GM12878 (cell line): ENCODE results near the gene CCL23. TPM values are rescaled to one million over a fixed set of nuclear protein-coding genes. Genes with fewer than 3 reads are reported as not detected.
A peak's percentile ranks its signal among the peaks of the same experiment; 100 is the strongest.

Source experiments
- CREB1 ChIP-seq: IDR thresholded peaks from 2 replicates; pipeline ENCODE4 v1.6.1; 2012; ENCODE audit warnings: low read depth, mild to moderate bottlenecking, inconsistent platforms
- ESRRA ChIP-seq: IDR thresholded peaks from 2 replicates; pipeline ENCODE4 v1.6.1; 2012; ENCODE audit warnings: mild to moderate bottlenecking, low read length, improper control_type of control experiment
- HDGF ChIP-seq: fragments of 450-650 bp; IDR thresholded peaks from 2 replicates; pipeline ENCODE4 v1.6.1; 2016; ENCODE audit warnings: antibody characterized with exemption
- IKZF1 ChIP-seq: fragments of 450-650 bp; conservative IDR thresholded peaks from 2 replicates; pipeline ENCODE4 v1.6.1; 2017; ENCODE audit warnings: antibody characterized with exemption, mild to moderate bottlenecking
- IKZF2 ChIP-seq, 2 experiments: fragments of 450-650 bp; IDR thresholded peaks; 2 replicates each; pipeline ENCODE4 v1.6.1; 2017; ENCODE audit warnings: mild to moderate bottlenecking in 2 of 2, moderate library complexity in 2 of 2
- MTA2 ChIP-seq: fragments of 450-650 bp; IDR thresholded peaks from 2 replicates; pipeline ENCODE4 v1.6.1; 2016; ENCODE audit warnings: low read depth, mild to moderate bottlenecking, moderate library complexity
- POU2F2 ChIP-seq: IDR thresholded peaks from 3 replicates; pipeline ENCODE4 v1.6.1; 2011; ENCODE audit warnings: low read depth, mild to moderate bottlenecking, low read length, borderline replicate concordance
- RUNX3 ChIP-seq: IDR thresholded peaks from 2 replicates; pipeline ENCODE4 v1.6.1; 2012; ENCODE audit warnings: low read length, inconsistent platforms
- SIX5 ChIP-seq: IDR thresholded peaks from 2 replicates; pipeline ENCODE4 v1.6.1; 2011; ENCODE audit warnings: mild to moderate bottlenecking, low read depth, low read length, moderate library complexity; ENCODE audit not compliant: severe bottlenecking
- SMC3 ChIP-seq: IDR thresholded peaks from 2 replicates; pipeline ENCODE4 v1.6.1; 2011; ENCODE audit warnings: low read length, improper control_type of control experiment, borderline replicate concordance
- SREBF2 ChIP-seq: IDR thresholded peaks from 2 replicates; pipeline ENCODE4 v1.6.1; 2012; ENCODE audit warnings: mild to moderate bottlenecking, low read length
- SUPT20H ChIP-seq: IDR thresholded peaks from 2 replicates; pipeline ENCODE4 v1.6.1; 2011; ENCODE audit warnings: low read depth, mild to moderate bottlenecking, low read length, moderate library complexity, borderline replicate concordance; ENCODE audit not compliant: control insufficient read depth
- SUZ12 ChIP-seq: fragments of 200-600 bp; sonication (generic); IDR thresholded peaks from one replicate; pipeline ENCODE4 v1.6.1; 2018; ENCODE audit warnings: antibody characterized with exemption, mild to moderate bottlenecking; ENCODE audit not compliant: unreplicated experiment
- YY1 ChIP-seq: IDR thresholded peaks from 2 replicates; pipeline ENCODE4 v1.6.1; 2011; ENCODE audit warnings: low read depth, mild to moderate bottlenecking, low read length
- polyA plus RNA-seq, 11 experiments: library from polyadenylated mRNA; depleted of rRNA in 4 of 11; unstranded in 6 of 11; stranded (reverse) in 5 of 11; fragments of >200 nt; fragmentation: Nextera tagmentation in 4 of 11; fragmentation: Illumina TruSeq in 1 of 11; extraction: Ambion mirVana in 4 of 11; extraction: Trizol in 1 of 11; gene quantifications; 1 replicate in 1 of 11; 2 replicates in 10 of 11; pipeline versions ENCODE4 v1.2.1 to v1.2.3, GENCODE V29; 2011 to 2016; ENCODE audit warnings: inconsistent platforms in 2 of 11, missing spikeins in 2 of 11, low read depth in 1 of 11
- total RNA-seq, 4 experiments: library from RNA; depleted of rRNA in 3 of 4; stranded (reverse); fragments of >200 nt in 3 of 4; fragmentation: Illumina TruSeq in 1 of 4; extraction: Trizol in 1 of 4; gene quantifications; 2 replicates each; pipeline versions ENCODE4 v1.2.1 to v1.2.3, GENCODE V29; 2013 to 2021
- TF ChIP-seq, protein P1 (sequence below): fragments of 450-650 bp; IDR thresholded peaks from 2 replicates; pipeline ENCODE4 v1.6.1; 2017; ENCODE audit warnings: mild to moderate bottlenecking, moderate library complexity
- TF ChIP-seq, protein P2 (sequence below): IDR thresholded peaks from 2 replicates; pipeline ENCODE4 v1.6.1; 2011; ENCODE audit warnings: low read depth, mild to moderate bottlenecking, low read length, moderate library complexity, borderline replicate concordance; ENCODE audit errors: extremely low read depth
- TF ChIP-seq, protein P3 (sequence below): fragments of 450-650 bp; IDR thresholded peaks from 2 replicates; pipeline ENCODE4 v1.6.1; 2017; ENCODE audit warnings: mild to moderate bottlenecking, low read depth, inconsistent platforms; ENCODE audit not compliant: poor library complexity, severe bottlenecking
- TF ChIP-seq, protein P4 (sequence below): fragments of 450-650 bp; formaldehyde crosslinking; IDR thresholded peaks from 2 replicates; pipeline ENCODE4 v1.4.0; 2022; ENCODE audit warnings: mild to moderate bottlenecking, moderate library complexity

Gene CCL23
- total and polyA plus RNA-seq, 10 of the 15 experiments (the other 5 are each of a cell fraction or from before 2014, with no cell fraction given), result 0.15 to 0.62 (median 0.41) TPM; not detected in 6

DNA sequence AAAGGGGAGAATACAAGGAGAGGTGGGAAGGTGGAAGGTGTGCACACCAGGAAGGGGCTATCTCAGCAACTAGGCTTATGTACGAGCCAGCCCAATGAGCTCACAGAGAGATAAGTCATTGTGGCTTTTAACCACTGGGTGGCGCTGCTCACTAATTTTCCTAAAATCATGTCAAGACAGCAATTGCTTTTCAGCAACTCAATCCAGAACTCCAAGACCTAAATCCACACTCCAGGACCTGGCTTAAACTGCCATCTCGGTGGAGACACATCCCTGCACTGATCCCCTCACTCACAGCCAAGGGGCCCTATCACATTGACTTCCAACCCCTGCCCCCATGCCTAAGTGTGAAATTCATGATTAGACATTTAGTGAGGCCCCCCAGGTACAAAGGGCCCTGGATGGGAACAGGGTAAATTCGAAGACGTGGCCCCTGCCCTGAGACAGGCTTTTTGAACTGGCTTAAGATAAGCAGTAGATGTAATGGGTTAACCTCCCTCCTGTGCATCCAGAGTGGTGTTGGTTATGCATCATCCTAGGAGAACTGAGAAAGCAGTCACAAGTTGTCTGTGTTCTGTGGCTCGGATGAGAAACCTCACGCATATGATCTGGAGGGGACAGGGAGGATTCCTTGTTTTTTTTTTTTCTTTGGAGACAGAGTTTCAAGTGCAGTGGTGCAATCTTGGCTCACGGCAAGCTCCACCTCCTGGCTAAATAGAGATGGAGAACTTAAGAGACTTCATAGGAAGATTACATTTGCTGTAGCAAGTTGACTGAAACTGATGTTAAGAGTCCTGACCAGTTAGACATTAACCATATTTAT is 48.0 kb downstream of the CCL23 start (continued):
- TF ChIP-seq, protein P1, sequence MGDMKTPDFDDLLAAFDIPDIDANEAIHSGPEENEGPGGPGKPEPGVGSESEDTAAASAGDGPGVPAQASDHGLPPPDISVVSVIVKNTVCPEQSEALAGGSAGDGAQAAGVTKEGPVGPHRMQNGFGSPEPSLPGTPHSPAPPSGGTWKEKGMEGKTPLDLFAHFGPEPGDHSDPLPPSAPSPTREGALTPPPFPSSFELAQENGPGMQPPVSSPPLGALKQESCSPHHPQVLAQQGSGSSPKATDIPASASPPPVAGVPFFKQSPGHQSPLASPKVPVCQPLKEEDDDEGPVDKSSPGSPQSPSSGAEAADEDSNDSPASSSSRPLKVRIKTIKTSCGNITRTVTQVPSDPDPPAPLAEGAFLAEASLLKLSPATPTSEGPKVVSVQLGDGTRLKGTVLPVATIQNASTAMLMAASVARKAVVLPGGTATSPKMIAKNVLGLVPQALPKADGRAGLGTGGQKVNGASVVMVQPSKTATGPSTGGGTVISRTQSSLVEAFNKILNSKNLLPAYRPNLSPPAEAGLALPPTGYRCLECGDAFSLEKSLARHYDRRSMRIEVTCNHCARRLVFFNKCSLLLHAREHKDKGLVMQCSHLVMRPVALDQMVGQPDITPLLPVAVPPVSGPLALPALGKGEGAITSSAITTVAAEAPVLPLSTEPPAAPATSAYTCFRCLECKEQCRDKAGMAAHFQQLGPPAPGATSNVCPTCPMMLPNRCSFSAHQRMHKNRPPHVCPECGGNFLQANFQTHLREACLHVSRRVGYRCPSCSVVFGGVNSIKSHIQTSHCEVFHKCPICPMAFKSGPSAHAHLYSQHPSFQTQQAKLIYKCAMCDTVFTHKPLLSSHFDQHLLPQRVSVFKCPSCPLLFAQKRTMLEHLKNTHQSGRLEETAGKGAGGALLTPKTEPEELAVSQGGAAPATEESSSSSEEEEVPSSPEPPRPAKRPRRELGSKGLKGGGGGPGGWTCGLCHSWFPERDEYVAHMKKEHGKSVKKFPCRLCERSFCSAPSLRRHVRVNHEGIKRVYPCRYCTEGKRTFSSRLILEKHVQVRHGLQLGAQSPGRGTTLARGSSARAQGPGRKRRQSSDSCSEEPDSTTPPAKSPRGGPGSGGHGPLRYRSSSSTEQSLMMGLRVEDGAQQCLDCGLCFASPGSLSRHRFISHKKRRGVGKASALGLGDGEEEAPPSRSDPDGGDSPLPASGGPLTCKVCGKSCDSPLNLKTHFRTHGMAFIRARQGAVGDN, result no peak
- no peak for TF ChIP-seq MTA2
- TF ChIP-seq IKZF2 (IDR thresholded peaks at IDR 0.05), result peak in 1 of 2 experiments; percentile 54; a peak in 1 of 4 replicates
- TF ChIP-seq, protein P2, sequence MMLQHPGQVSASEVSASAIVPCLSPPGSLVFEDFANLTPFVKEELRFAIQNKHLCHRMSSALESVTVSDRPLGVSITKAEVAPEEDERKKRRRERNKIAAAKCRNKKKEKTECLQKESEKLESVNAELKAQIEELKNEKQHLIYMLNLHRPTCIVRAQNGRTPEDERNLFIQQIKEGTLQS, result no peak
- TF ChIP-seq, protein P3, sequence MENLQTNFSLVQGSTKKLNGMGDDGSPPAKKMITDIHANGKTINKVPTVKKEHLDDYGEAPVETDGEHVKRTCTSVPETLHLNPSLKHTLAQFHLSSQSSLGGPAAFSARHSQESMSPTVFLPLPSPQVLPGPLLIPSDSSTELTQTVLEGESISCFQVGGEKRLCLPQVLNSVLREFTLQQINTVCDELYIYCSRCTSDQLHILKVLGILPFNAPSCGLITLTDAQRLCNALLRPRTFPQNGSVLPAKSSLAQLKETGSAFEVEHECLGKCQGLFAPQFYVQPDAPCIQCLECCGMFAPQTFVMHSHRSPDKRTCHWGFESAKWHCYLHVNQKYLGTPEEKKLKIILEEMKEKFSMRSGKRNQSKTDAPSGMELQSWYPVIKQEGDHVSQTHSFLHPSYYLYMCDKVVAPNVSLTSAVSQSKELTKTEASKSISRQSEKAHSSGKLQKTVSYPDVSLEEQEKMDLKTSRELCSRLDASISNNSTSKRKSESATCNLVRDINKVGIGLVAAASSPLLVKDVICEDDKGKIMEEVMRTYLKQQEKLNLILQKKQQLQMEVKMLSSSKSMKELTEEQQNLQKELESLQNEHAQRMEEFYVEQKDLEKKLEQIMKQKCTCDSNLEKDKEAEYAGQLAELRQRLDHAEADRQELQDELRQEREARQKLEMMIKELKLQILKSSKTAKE, result peak; percentile 18
- TF ChIP-seq ESRRA, result no peak
- TF ChIP-seq POU2F2, result 0 out of 3 replicates have a peak, but pooled peaks have one; percentile 34
- TF ChIP-seq HDGF, result 0 out of 2 replicates have a peak, but pooled peaks have one; percentile 21
- TF ChIP-seq, protein P4, sequence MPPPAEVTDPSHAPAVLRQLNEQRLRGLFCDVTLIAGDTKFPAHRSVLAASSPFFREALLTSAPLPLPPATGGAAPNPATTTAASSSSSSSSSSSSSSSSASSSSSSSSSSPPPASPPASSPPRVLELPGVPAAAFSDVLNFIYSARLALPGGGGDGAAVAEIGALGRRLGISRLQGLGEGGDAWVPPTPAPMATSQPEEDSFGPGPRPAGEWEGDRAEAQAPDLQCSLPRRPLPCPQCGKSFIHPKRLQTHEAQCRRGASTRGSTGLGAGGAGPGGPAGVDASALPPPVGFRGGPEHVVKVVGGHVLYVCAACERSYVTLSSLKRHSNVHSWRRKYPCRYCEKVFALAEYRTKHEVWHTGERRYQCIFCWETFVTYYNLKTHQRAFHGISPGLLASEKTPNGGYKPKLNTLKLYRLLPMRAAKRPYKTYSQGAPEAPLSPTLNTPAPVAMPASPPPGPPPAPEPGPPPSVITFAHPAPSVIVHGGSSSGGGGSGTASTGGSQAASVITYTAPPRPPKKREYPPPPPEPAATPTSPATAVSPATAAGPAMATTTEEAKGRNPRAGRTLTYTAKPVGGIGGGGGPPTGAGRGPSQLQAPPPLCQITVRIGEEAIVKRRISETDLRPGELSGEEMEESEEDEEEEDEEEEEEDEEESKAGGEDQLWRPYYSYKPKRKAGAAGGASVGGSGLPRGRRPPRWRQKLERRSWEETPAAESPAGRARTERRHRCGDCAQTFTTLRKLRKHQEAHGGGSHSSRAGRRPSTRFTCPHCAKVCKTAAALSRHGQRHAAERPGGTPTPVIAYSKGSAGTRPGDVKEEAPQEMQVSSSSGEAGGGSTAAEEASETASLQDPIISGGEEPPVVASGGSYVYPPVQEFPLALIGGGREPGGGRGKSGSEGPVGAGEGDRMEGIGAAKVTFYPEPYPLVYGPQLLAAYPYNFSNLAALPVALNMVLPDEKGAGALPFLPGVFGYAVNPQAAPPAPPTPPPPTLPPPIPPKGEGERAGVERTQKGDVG (CRISPR knock-in tag), result no peak
- TF ChIP-seq SMC3, result peak; percentile 95
- peak; percentile 52; the same call in 1 of the 2 replicates for TF ChIP-seq YY1
- TF ChIP-seq IKZF1, result peak; percentile 70
- TF ChIP-seq SUZ12, result no peak
- TF ChIP-seq SUPT20H, result no peak
- no peak for TF ChIP-seq SREBF2
- TF ChIP-seq CREB1, result no peak
- no peak for TF ChIP-seq SIX5
- peak; percentile 47 for TF ChIP-seq RUNX3
